Measurements from ENCODE around the gene CADPS2. TPM values are rescaled to one million over a fixed set of nuclear protein-coding genes. Genes with fewer than 3 reads are reported as not detected.

The CADPS2 gene
- total and polyA plus RNA-seq, 4 donors: 16.0 to 76.7 (median 27.7) TPM

GRCh38 chr7:122363144-122363543, 523.1 kb downstream of the CADPS2 start:
- ATAC-seq (ENCODE audit: insufficient read depth, low FRiP score): no peak
- Histone ChIP-seq H3K4me1 (ENCODE audit: control insufficient read depth in 5 of 5, insufficient read depth in 5 of 5, low read length in 5 of 5) (no peaks in the 10 kb centered on the region), H3K27ac (ENCODE audit: low read depth in 1 of 2, low read length in 1 of 2) (no peak overlapping the region), H3K4me3 (no peak overlapping the region), H3K9me3 (ENCODE audit: control insufficient read depth in 4 of 4, insufficient read depth in 3 of 4, low read length in 3 of 4) (no peaks in the 10 kb centered on the region), H3K36me3 (ENCODE audit: control insufficient read depth in 4 of 4, insufficient read depth in 4 of 4, low read length in 4 of 4) (peaks cover 0 to 4% (median under 1%) of the 10 kb centered on the region in 4 donors), H3K27me3 (ENCODE audit: control insufficient read depth in 3 of 3, insufficient read depth in 3 of 3, low read length in 2 of 3) (no peaks in the 10 kb centered on the region), H3K9ac (ENCODE audit: insufficient read depth in 1 of 2, low read length in 2 of 2) (no peak overlapping the region)
- no peak for DNase-seq
- 82 to 88% methylated on average over 2 of the region's 2 CpGs for WGBS, 2 donors
- no peak for TF ChIP-seq CTCF (IDR thresholded peaks at IDR 0.05; ENCODE audit: control extremely low read depth, extremely low read depth)

GRCh38 chr7:122362473-122362872, 523.8 kb downstream of the CADPS2 start:
- Histone ChIP-seq H3K27me3 (ENCODE audit: control insufficient read depth in 3 of 3, insufficient read depth in 3 of 3, low read length in 2 of 3) (no peaks in the 10 kb centered on the region), H3K36me3 (ENCODE audit: control insufficient read depth in 4 of 4, insufficient read depth in 4 of 4, low read length in 4 of 4) (peaks cover 0 to 4% (median 0%) of the 10 kb centered on the region in 4 donors), H3K4me3 (no peak overlapping the region), H3K4me1 (ENCODE audit: control insufficient read depth in 5 of 5, insufficient read depth in 5 of 5, low read length in 5 of 5) (no peaks in the 10 kb centered on the region), H3K27ac (ENCODE audit: low read depth in 1 of 2, low read length in 1 of 2) (no peak overlapping the region), H3K9me3 (ENCODE audit: control insufficient read depth in 4 of 4, insufficient read depth in 3 of 4, low read length in 3 of 4) (no peaks in the 10 kb centered on the region), H3K9ac (ENCODE audit: insufficient read depth in 1 of 2, low read length in 2 of 2) (no peak overlapping the region)
- TF ChIP-seq CTCF (IDR thresholded peaks at IDR 0.05; ENCODE audit: control extremely low read depth, extremely low read depth): no peak
- no peak for ATAC-seq (ENCODE audit: insufficient read depth, low FRiP score)
- 84 to 85% methylated on average over 3 of the region's 3 CpGs for WGBS, 2 donors
- no peak for DNase-seq

GRCh38 chr7:122354656-122355055, 531.6 kb downstream of the CADPS2 start:
- ATAC-seq (ENCODE audit: insufficient read depth, low FRiP score): no peak
- TF ChIP-seq CTCF (IDR thresholded peaks at IDR 0.05; ENCODE audit: control extremely low read depth, extremely low read depth): no peak
- Histone ChIP-seq H3K4me3 (no peak overlapping the region), H3K9ac (ENCODE audit: insufficient read depth in 1 of 2, low read length in 2 of 2) (no peak overlapping the region), H3K4me1 (ENCODE audit: control insufficient read depth in 5 of 5, insufficient read depth in 5 of 5, low read length in 5 of 5) (no peaks in the 10 kb centered on the region), H3K9me3 (ENCODE audit: control insufficient read depth in 4 of 4, insufficient read depth in 3 of 4, low read length in 3 of 4) (no peaks in the 10 kb centered on the region), H3K27ac (ENCODE audit: low read depth in 1 of 2, low read length in 1 of 2) (no peak overlapping the region), H3K36me3 (ENCODE audit: control insufficient read depth in 4 of 4, insufficient read depth in 4 of 4, low read length in 4 of 4) (peaks cover 0 to 4% (median 0%) of the 10 kb centered on the region in 4 donors), H3K27me3 (ENCODE audit: control insufficient read depth in 3 of 3, insufficient read depth in 3 of 3, low read length in 2 of 3) (no peaks in the 10 kb centered on the region)
- DNase-seq: no peak
- WGBS, 2 donors: 90 to 92% methylated on average over 2 of the region's 2 CpGs

- WGBS, 2 donors: 67% methylated on average over 3 of the region's 3 CpGs
- H3K36me3 ChIP-seq (ENCODE audit: control insufficient read depth in 4 of 4, insufficient read depth in 4 of 4, low read length in 4 of 4): no peaks in the 10 kb centered on the region
- no peak for TF ChIP-seq CTCF (IDR thresholded peaks at IDR 0.05; ENCODE audit: control extremely low read depth, extremely low read depth)
- H3K27ac ChIP-seq (ENCODE audit: low read depth in 1 of 2, low read length in 1 of 2): no peak overlapping the region
- ATAC-seq (ENCODE audit: insufficient read depth, low FRiP score) (no peak), DNase-seq (no peak)
- no peak overlapping the region for H3K9ac ChIP-seq (ENCODE audit: insufficient read depth in 1 of 2, low read length in 2 of 2)
- no peak overlapping the region for H3K4me3 ChIP-seq
- no peaks in the 10 kb centered on the region for H3K4me1 ChIP-seq (ENCODE audit: control insufficient read depth in 5 of 5, insufficient read depth in 5 of 5, low read length in 5 of 5)
- no peaks in the 10 kb centered on the region for H3K27me3 ChIP-seq (ENCODE audit: control insufficient read depth in 3 of 3, insufficient read depth in 3 of 3, low read length in 2 of 3)
- H3K9me3 ChIP-seq (ENCODE audit: control insufficient read depth in 4 of 4, insufficient read depth in 3 of 4, low read length in 3 of 4): no peaks in the 10 kb centered on the region
Measured at GRCh38 chr7:122352454-122352853, 533.8 kb downstream of the CADPS2 start.

Data from lung (tissue), 12 donors.